ENCODE measurements around the gene RNF151.

Gene RNF151

DNA sequence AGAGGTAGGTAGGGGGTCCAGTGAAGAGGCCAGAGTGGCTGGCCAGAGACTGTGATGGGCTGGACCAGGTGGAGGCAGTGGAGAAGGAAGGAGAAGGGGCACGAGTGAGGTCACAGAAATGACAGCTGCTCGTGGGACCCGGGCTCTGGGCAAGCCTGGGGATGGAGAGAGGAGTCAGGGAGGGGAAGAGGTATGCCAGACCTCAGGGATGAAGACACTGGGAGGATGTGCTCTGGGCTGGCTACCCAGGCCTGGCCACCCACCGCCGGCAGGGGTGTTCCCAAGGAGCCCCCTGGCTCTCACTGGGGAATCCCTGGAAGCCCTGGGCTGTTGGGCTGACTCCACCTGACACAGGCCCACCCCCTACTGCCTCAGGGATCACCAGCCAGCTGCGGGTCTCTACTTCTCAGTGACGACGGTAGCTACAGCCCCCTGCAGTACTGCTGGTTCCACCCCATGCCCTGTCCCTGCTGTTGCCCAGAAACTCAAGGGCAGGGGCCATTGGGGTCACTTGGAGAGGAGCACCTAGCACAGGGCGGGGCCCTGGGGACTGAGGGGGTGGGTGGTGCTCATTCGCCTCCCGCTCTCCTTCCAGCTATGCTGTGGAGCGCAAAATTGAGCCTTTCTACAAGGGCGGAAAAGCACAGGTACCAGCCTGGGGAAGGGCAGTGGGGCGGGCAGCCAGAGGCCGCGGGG is 7.0 kb downstream of the RNF151 start:
- no peaks in the 10 kb centered on the region for H3K9me3 ChIP-seq (ENCODE audit: control insufficient read depth, low read length)
- no peak overlapping the region for H2BK12ac ChIP-seq (ENCODE audit: low read length in 2 of 2)
- H3K18ac ChIP-seq (ENCODE audit: low read depth in 1 of 2, low read length in 2 of 2) = no peak overlapping the region
- H3K27me3 ChIP-seq (ENCODE audit: control insufficient read depth in 1 of 2, insufficient read depth in 1 of 2, low read length in 2 of 2) = no peaks in the 10 kb centered on the region
- no peak overlapping the region for H3K14ac ChIP-seq (ENCODE audit: low read length in 2 of 2)
- H2BK5ac ChIP-seq (ENCODE audit: low read depth, low read length, poor library complexity, severe bottlenecking) = no peak overlapping the region
- H4K91ac ChIP-seq (ENCODE audit: low read length) = no peak overlapping the region
- no peak overlapping the region for H3K4ac ChIP-seq (ENCODE audit: low read depth in 1 of 2, low read length in 2 of 2)
- H3K9ac ChIP-seq (ENCODE audit: low read length) = no peak overlapping the region
- no peak overlapping the region for H2BK120ac ChIP-seq (ENCODE audit: low read depth, low read length)
- no peak overlapping the region for H3K23ac ChIP-seq (ENCODE audit: low read length in 2 of 2)
- WGBS = 91% methylated on average over 16 of the region's 16 CpGs
- no peak overlapping the region for H3K27ac ChIP-seq (ENCODE audit: low read length, poor library complexity, severe bottlenecking)
- H3K4me1 ChIP-seq (ENCODE audit: control insufficient read depth, insufficient read depth, low read depth, low read length) = peaks cover 21% of the 10 kb centered on the region
- H2BK15ac ChIP-seq (ENCODE audit: low read depth, poor library complexity, severe bottlenecking) = no peak overlapping the region
- peaks cover 26% of the 10 kb centered on the region for H3K79me1 ChIP-seq (replicated peaks; ENCODE audit: low read length, poor library complexity, severe bottlenecking)
- no peak overlapping the region for H3K4me2 ChIP-seq (ENCODE audit: low read length, poor library complexity, severe bottlenecking)
- DNase-seq = no peak
- no peak overlapping the region for H3K4me3 ChIP-seq (ENCODE audit: insufficient read depth in 1 of 2, low read depth in 1 of 2, low read length in 2 of 2)
- peaks cover 42 to 50% of the 10 kb centered on the region in 2 experiments for H3K36me3 ChIP-seq (ENCODE audit: control insufficient read depth in 1 of 2, insufficient read depth in 2 of 2, low read depth in 1 of 2, low read length in 2 of 2)
- H4K8ac ChIP-seq (ENCODE audit: low read length) = no peak overlapping the region
- H2AK5ac ChIP-seq (ENCODE audit: low read length, severe bottlenecking) = no peak overlapping the region
- no peak overlapping the region for H2AFZ ChIP-seq (ENCODE audit: low read depth, low read length)

DNA sequence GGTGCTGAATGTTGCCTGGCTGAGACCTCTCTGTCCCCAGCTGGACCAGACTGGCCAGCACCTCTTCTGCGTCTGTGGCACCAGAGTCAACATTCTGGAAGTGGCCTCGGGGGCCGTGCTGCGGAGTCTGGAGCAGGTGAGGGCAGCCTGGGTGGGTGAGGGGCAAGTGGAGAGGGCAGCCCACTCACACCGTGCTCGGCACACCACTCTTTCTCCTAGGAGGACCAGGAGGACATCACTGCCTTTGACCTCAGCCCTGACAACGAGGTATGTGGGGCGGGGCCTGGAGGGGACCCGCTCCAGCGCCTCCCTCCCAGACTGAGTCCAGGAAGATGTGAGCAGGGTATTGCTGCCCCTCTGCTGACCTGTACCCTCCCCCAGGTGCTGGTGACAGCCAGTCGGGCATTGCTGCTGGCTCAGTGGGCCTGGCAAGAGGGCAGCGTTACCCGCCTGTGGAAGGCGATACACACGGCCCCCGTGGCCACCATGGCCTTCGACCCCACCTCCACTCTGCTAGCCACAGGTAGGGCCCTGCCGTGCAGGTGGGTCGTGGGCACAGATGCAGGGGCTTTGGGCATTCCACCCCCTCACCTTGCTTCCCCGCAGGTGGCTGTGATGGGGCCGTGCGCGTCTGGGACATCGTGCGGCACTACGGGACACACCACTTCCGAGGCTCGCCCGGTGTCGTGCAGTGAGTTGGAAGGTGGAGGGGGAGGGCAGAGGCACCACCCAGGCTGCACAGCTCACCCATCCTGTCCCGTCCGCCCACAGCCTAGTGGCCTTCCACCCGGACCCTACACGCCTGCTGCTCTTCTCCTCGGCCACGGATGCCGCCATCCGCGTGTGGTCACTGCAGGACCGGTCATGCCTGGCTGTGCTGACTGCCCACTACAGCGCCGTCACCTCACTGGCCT is 7.8 kb downstream of the RNF151 start:
- Histone ChIP-seq H3K23ac (ENCODE audit: low read length in 2 of 2) (no peak overlapping the region), H4K8ac (ENCODE audit: low read length) (no peak overlapping the region), H3K4me2 (ENCODE audit: low read length, poor library complexity, severe bottlenecking) (no peak overlapping the region), H3K4me1 (ENCODE audit: control insufficient read depth, insufficient read depth, low read depth, low read length) (peaks cover 22% of the 10 kb centered on the region), H3K9ac (ENCODE audit: low read length) (no peak overlapping the region), H3K36me3 (ENCODE audit: control insufficient read depth in 1 of 2, insufficient read depth in 2 of 2, low read depth in 1 of 2, low read length in 2 of 2) (peaks cover 45 to 58% of the 10 kb centered on the region in 2 experiments), H3K4ac (ENCODE audit: low read depth in 1 of 2, low read length in 2 of 2) (no peak overlapping the region), H2AFZ (ENCODE audit: low read depth, low read length) (no peak overlapping the region), H2BK5ac (ENCODE audit: low read depth, low read length, poor library complexity, severe bottlenecking) (no peak overlapping the region), H2BK120ac (ENCODE audit: low read depth, low read length) (no peak overlapping the region), H3K27ac (ENCODE audit: low read length, poor library complexity, severe bottlenecking) (no peak overlapping the region), H3K27me3 (ENCODE audit: control insufficient read depth in 1 of 2, insufficient read depth in 1 of 2, low read length in 2 of 2) (peaks cover under 1 to 3% of the 10 kb centered on the region in 2 experiments), H3K9me3 (ENCODE audit: control insufficient read depth, low read length) (no peaks in the 10 kb centered on the region), H3K79me1 (replicated peaks; ENCODE audit: low read length, poor library complexity, severe bottlenecking) (peaks cover 26% of the 10 kb centered on the region), H3K18ac (ENCODE audit: low read depth in 1 of 2, low read length in 2 of 2) (no peak overlapping the region), H4K91ac (ENCODE audit: low read length) (no peak overlapping the region), H2AK5ac (ENCODE audit: low read length, severe bottlenecking) (no peak overlapping the region), H3K14ac (ENCODE audit: low read length in 2 of 2) (no peak overlapping the region), H3K4me3 (ENCODE audit: insufficient read depth in 1 of 2, low read depth in 1 of 2, low read length in 2 of 2) (no peak overlapping the region), H2BK12ac (ENCODE audit: low read length in 2 of 2) (no peak overlapping the region), H2BK15ac (ENCODE audit: low read depth, poor library complexity, severe bottlenecking) (no peak overlapping the region)
- DNase-seq = no peak
- WGBS = 98% methylated on average over 42 of the region's 42 CpGs

DNA sequence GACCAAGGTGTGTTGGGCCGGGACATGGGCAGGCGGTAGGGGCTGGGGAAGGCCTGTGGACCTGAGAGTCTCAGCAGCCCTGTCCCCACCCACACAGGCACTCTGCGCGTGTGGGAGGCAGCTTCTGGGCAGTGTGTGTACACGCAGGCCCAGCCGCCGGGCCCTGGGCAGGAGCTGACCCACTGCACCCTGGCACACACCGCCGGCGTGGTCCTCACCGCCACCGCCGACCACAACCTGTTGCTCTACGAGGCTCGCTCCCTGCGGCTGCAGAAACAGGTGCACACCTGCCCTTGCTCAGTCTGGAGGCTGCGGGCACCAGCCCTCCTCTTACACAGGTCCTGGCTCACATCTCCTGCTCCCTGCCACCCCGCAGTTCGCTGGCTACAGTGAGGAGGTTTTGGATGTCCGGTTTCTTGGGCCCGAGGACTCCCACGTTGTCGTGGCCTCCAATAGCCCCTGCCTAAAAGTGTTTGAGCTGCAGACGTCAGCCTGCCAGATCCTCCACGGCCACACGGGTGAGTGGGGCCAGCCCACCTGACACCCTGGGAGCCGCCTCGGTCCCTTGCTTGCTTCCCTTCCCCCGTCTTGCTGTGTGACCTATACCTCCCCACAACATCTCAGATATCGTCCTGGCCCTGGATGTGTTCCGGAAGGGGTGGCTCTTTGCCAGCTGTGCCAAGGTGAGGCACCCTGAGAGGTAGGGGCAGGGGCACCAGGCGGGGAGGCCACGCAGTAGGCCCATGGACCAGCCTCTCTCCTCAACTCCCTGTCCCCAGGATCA is 9.0 kb downstream of the RNF151 start:
- Histone ChIP-seq H3K9ac (ENCODE audit: low read length) (no peak overlapping the region), H3K9me3 (ENCODE audit: control insufficient read depth, low read length) (no peaks in the 10 kb centered on the region), H3K18ac (ENCODE audit: low read depth in 1 of 2, low read length in 2 of 2) (no peak overlapping the region), H2BK120ac (ENCODE audit: low read depth, low read length) (no peak overlapping the region), H2BK5ac (ENCODE audit: low read depth, low read length, poor library complexity, severe bottlenecking) (no peak overlapping the region), H3K79me1 (replicated peaks; ENCODE audit: low read length, poor library complexity, severe bottlenecking) (peaks cover 26% of the 10 kb centered on the region), H3K27me3 (ENCODE audit: control insufficient read depth in 1 of 2, insufficient read depth in 1 of 2, low read length in 2 of 2) (peaks cover 12 to 15% of the 10 kb centered on the region in 2 experiments), H3K36me3 (ENCODE audit: control insufficient read depth in 1 of 2, insufficient read depth in 2 of 2, low read depth in 1 of 2, low read length in 2 of 2) (peaks cover 45 to 67% of the 10 kb centered on the region in 2 experiments), H3K14ac (ENCODE audit: low read length in 2 of 2) (no peak overlapping the region), H4K91ac (ENCODE audit: low read length) (no peak overlapping the region), H3K4me1 (ENCODE audit: control insufficient read depth, insufficient read depth, low read depth, low read length) (peaks cover 31% of the 10 kb centered on the region), H2BK15ac (ENCODE audit: low read depth, poor library complexity, severe bottlenecking) (no peak overlapping the region), H3K4ac (ENCODE audit: low read depth in 1 of 2, low read length in 2 of 2) (no peak overlapping the region), H2AK5ac (ENCODE audit: low read length, severe bottlenecking) (no peak overlapping the region), H4K8ac (ENCODE audit: low read length) (no peak overlapping the region), H3K4me2 (ENCODE audit: low read length, poor library complexity, severe bottlenecking) (no peak overlapping the region), H2BK12ac (ENCODE audit: low read length in 2 of 2) (no peak overlapping the region), H3K27ac (ENCODE audit: low read length, poor library complexity, severe bottlenecking) (no peak overlapping the region), H2AFZ (ENCODE audit: low read depth, low read length) (no peak overlapping the region), H3K23ac (ENCODE audit: low read length in 2 of 2) (no peak overlapping the region), H3K4me3 (ENCODE audit: insufficient read depth in 1 of 2, low read depth in 1 of 2, low read length in 2 of 2) (no peak overlapping the region)
- no peak for DNase-seq
- WGBS = 96% methylated on average over 32 of the region's 33 CpGs

DNA sequence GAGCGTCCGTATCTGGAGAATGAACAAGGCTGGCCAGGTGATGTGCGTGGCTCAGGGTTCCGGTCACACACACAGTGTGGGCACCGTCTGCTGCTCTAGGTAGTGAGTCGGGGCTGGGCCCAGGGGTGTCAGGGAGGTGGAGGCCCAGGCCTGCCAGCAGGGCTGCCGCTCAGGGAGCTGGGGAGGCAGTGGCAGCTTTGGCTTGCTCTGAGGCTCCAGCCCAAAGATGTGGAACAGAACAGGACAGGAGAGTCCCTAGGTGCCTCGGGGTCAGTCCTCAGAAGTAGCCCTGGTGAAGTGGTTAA is 9.5 kb downstream of the RNF151 start:
- H2BK12ac ChIP-seq (ENCODE audit: low read length in 2 of 2) = no peak overlapping the region
- H3K9me3 ChIP-seq (ENCODE audit: control insufficient read depth, low read length) = no peaks in the 10 kb centered on the region
- no peak overlapping the region for H4K91ac ChIP-seq (ENCODE audit: low read length)
- H4K8ac ChIP-seq (ENCODE audit: low read length) = no peak overlapping the region
- H3K27ac ChIP-seq (ENCODE audit: low read length, poor library complexity, severe bottlenecking) = no peak overlapping the region
- H2AK5ac ChIP-seq (ENCODE audit: low read length, severe bottlenecking) = no peak overlapping the region
- DNase-seq = no peak
- no peak overlapping the region for H3K4ac ChIP-seq (ENCODE audit: low read depth in 1 of 2, low read length in 2 of 2)
- no peak overlapping the region for H3K4me2 ChIP-seq (ENCODE audit: low read length, poor library complexity, severe bottlenecking)
- H2AFZ ChIP-seq (ENCODE audit: low read depth, low read length) = no peak overlapping the region
- H2BK120ac ChIP-seq (ENCODE audit: low read depth, low read length) = no peak overlapping the region
- peaks cover 45 to 67% of the 10 kb centered on the region in 2 experiments for H3K36me3 ChIP-seq (ENCODE audit: control insufficient read depth in 1 of 2, insufficient read depth in 2 of 2, low read depth in 1 of 2, low read length in 2 of 2)
- no peak overlapping the region for H2BK15ac ChIP-seq (ENCODE audit: low read depth, poor library complexity, severe bottlenecking)
- H3K4me1 ChIP-seq (ENCODE audit: control insufficient read depth, insufficient read depth, low read depth, low read length) = peaks cover 28% of the 10 kb centered on the region
- no peak overlapping the region for H3K23ac ChIP-seq (ENCODE audit: low read length in 2 of 2)
- WGBS = 96% methylated on average over 8 of the region's 8 CpGs
- H3K18ac ChIP-seq (ENCODE audit: low read depth in 1 of 2, low read length in 2 of 2) = no peak overlapping the region
- peaks cover 17 to 21% of the 10 kb centered on the region in 2 experiments for H3K27me3 ChIP-seq (ENCODE audit: control insufficient read depth in 1 of 2, insufficient read depth in 1 of 2, low read length in 2 of 2)
- H2BK5ac ChIP-seq (ENCODE audit: low read depth, low read length, poor library complexity, severe bottlenecking) = no peak overlapping the region
- H3K14ac ChIP-seq (ENCODE audit: low read length in 2 of 2) = no peak overlapping the region
- H3K4me3 ChIP-seq (ENCODE audit: insufficient read depth in 1 of 2, low read depth in 1 of 2, low read length in 2 of 2) = no peak overlapping the region
- H3K79me1 ChIP-seq (replicated peaks; ENCODE audit: low read length, poor library complexity, severe bottlenecking) = peaks cover 24% of the 10 kb centered on the region
- H3K9ac ChIP-seq (ENCODE audit: low read length) = no peak overlapping the region

All from mesenchymal stem cell (in vitro differentiated cells and primary cell).